HG03558 (cell line): ENCODE results near the gene EIF4A3.
"Not testable (repeated sequence)": the region's sequence is repeated elsewhere in the genome, so short reads cannot be mapped to it uniquely, and the experiment has no call there.

ENCODE experiments used
- ATAC-seq: cut with Tn5 transposase; IDR thresholded peaks from one replicate; pipeline ENCODE4 v1.9.1; 2021; ENCODE audit warnings: moderate number of reproducible peaks; ENCODE audit not compliant: unreplicated experiment; ENCODE audit errors: extremely low read depth

Gene EIF4A3

GRCh38 chr17:80173916-80174315, 27.0 kb upstream of the EIF4A3 start:
- no peak for ATAC-seq

GRCh38 chr17:80173126-80173525, 26.2 kb upstream of the EIF4A3 start:
- ATAC-seq, result no peak

GRCh38 chr17:80171681-80172080, 24.8 kb upstream of the EIF4A3 start:
- ATAC-seq, result no peak

- ATAC-seq, result no peak
Measured at GRCh38 chr17:80169784-80170500, 23.0 kb upstream of the EIF4A3 start, which contains the start of gene CARD14. CARD14 (plus strand) TSS chr17:80170030; CDS start chr17:80181439, 11,409 bp downstream.

GRCh38 chr17:80169107-80169506, 22.2 kb upstream of the EIF4A3 start:
- ATAC-seq, result no peak

- no peak for ATAC-seq
Measured at GRCh38 chr17:80168371-80168770, 21.4 kb upstream of the EIF4A3 start.

- no peak for ATAC-seq
Measured at GRCh38 chr17:80166446-80166845, 19.5 kb upstream of the EIF4A3 start.

- no peak for ATAC-seq
Measured at GRCh38 chr17:80164185-80164584, 17.3 kb upstream of the EIF4A3 start.

GRCh38 chr17:80163336-80163735, 16.4 kb upstream of the EIF4A3 start:
- ATAC-seq, result no peak

GRCh38 chr17:80160536-80160935, 13.6 kb upstream of the EIF4A3 start:
- ATAC-seq, result no peak

- ATAC-seq, result no peak
Measured at GRCh38 chr17:80158846-80159245, 11.9 kb upstream of the EIF4A3 start.

GRCh38 chr17:80155600-80155999, 8.7 kb upstream of the EIF4A3 start:
- not testable (repeated sequence) for ATAC-seq

GRCh38 chr17:80154166-80154565, 7.2 kb upstream of the EIF4A3 start:
- ATAC-seq, result no peak

GRCh38 chr17:80153004-80153403, 6.1 kb upstream of the EIF4A3 start:
- ATAC-seq, result peak; percentile 47

GRCh38 chr17:80152081-80152702, 5.3 kb upstream of the EIF4A3 start:
- no peak for ATAC-seq

- no peak for ATAC-seq
Measured at GRCh38 chr17:80151333-80151732, 4.4 kb upstream of the EIF4A3 start.

- no peak for ATAC-seq
Measured at GRCh38 chr17:80146121-80147034, 550 bp downstream of the EIF4A3 start.

- no peak for ATAC-seq
Measured at GRCh38 chr17:80145076-80146075, 1.6 kb downstream of the EIF4A3 start.

GRCh38 chr17:80142929-80143328, 4.0 kb downstream of the EIF4A3 start:
- no peak for ATAC-seq
